Endodermal cell (in vitro differentiated cells): ENCODE data around the gene VANGL1. TPM values are rescaled to one million over a fixed set of nuclear protein-coding genes. Genes with fewer than 3 reads are reported as not detected.
"Not testable (repeated sequence)": the region's sequence is repeated elsewhere in the genome, so short reads cannot be mapped to it uniquely, and the experiment has no call there.

ENCODE experiments used
- DNase-seq: peaks from one replicate; pipeline ENCODE4 v3.0.0-alpha.2; 2017
- H3K27ac ChIP-seq: 2 replicates; pipeline ENCODE4 v1.5.1; 2013; ENCODE audit warnings: mild to moderate bottlenecking, low read depth, low read length, moderate library complexity
- H3K27me3 ChIP-seq: 2 replicates; pipeline ENCODE4 v1.6.1; 2013; ENCODE audit warnings: mild to moderate bottlenecking, low read length, moderate library complexity; ENCODE audit not compliant: insufficient read depth, control insufficient read depth, poor library complexity, severe bottlenecking
- H3K36me3 ChIP-seq: 2 replicates; pipeline ENCODE4 v1.7.0; 2013; ENCODE audit warnings: mild to moderate bottlenecking, low read length, moderate library complexity; ENCODE audit not compliant: control insufficient read depth, insufficient read depth
- H3K4me1 ChIP-seq: one replicate; pipeline ENCODE4 v1.7.0; 2013; ENCODE audit warnings: low read length; ENCODE audit not compliant: control insufficient read depth, insufficient read depth
- H3K4me3 ChIP-seq: 2 replicates; pipeline ENCODE4 v1.5.1; 2013; ENCODE audit warnings: mild to moderate bottlenecking, low read length, moderate library complexity
- H3K9ac ChIP-seq: 2 replicates; pipeline ENCODE4 v1.6.1; 2013; ENCODE audit warnings: mild to moderate bottlenecking, low read length, moderate library complexity; ENCODE audit not compliant: poor library complexity, severe bottlenecking; ENCODE audit errors: extremely low read depth
- H3K9me3 ChIP-seq: 2 replicates; pipeline ENCODE4 v1.6.1; 2013; ENCODE audit warnings: mild to moderate bottlenecking, low read length, moderate library complexity; ENCODE audit not compliant: control insufficient read depth
- H3K27ac Mint-ChIP-seq: 2 replicates; pipeline ENCODE4 v1.8.0; 2020; ENCODE audit warnings: mixed read lengths
- H3K27me3 Mint-ChIP-seq: 2 replicates; pipeline ENCODE4 v1.8.0; 2021; ENCODE audit warnings: mild to moderate bottlenecking, mixed read lengths; ENCODE audit not compliant: insufficient read depth
- H3K36me3 Mint-ChIP-seq: 2 replicates; pipeline ENCODE4 v1.8.0; 2020; ENCODE audit warnings: low read depth, mixed read lengths
- H3K4me1 Mint-ChIP-seq: 2 replicates; pipeline ENCODE4 v1.8.0; 2020; ENCODE audit warnings: mixed read lengths
- H3K4me3 Mint-ChIP-seq: 2 replicates; pipeline ENCODE4 v1.8.0; 2020; ENCODE audit warnings: mild to moderate bottlenecking, moderate library complexity, mixed read lengths
- H3K9me3 Mint-ChIP-seq: 2 replicates; pipeline ENCODE4 v1.8.0; 2020; ENCODE audit warnings: mild to moderate bottlenecking, mixed read lengths
- WGBS, 2 experiments: methylation state at CpG; one replicate each; pipeline versions ENCODE4 v1.1.5 to v1.1.7; 2013; ENCODE audit warnings: missing lambda C conversion rate in 2 of 2, mixed read lengths in 1 of 2; ENCODE audit not compliant: insufficient coverage in 1 of 2, insufficient read length in 1 of 2; 5-methylcytosine and 5-hydroxymethylcytosine counted together
- total RNA-seq, 2 donors: library from RNA; stranded (reverse); fragmentation: NEBNext Ultra II Directional in 1 of 2; extraction: Animal tissue kit (Norgen Biotek cat#: 25700) in 1 of 2; gene quantifications; 2 replicates in 1 of 2; 3 replicates in 1 of 2; pipeline ENCODE4 v1.2.1, GENCODE V29; 2021
- TF ChIP-seq, protein P1 (sequence below): fragments of 200-600 bp; sonication (generic); conservative IDR thresholded peaks from 2 replicates; pipeline ENCODE4 v1.5.0; 2021; ENCODE audit warnings: antibody characterized with exemption, mild to moderate bottlenecking

The VANGL1 gene
- total RNA-seq, 2 donors from 2014 or later: 47.2 to 66.4 TPM

DNA sequence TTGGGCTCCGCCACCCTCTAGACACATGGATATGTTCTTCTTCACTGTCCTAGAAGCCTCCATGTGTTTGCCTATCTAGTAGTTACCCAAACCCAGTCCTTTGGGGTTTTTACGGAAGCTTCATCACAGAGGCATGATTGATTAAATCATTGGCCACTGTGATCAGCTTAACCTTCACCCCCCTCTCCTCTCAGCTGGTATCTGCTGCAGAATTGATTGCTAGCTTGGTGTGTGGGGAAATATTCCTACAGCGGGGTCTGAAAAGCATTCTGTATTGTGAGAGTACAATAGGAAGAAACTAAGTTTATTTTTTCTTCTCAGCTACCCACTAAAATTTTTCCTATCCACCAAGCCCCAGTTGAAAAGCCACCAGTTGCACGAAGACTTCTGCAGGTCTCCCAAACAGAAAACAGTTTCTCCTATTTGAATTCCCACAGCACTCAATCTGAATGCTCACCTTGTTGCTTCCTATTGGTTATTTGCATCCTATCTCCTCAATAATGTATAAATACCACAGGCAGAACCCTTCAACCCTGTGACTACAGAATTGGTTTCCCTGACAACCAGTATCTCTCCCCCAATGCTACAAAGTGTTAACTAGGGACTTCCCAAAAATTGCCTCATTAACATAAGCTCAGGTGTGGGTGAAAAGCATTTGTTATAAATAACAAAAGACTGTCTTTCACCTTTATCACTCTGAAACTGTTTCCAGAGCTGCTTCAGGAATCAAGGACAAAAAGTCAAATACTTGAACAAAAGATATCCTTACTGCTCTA, 9.3 kb upstream of the VANGL1 start:
- peak overlapping the region; percentile 40 for H3K27ac Mint-ChIP-seq
- H3K27me3 Mint-ChIP-seq: no peaks in the 10 kb centered on the region
- WGBS, 2 experiments: 70 to 84% methylated on average over 3 of the region's 4 CpGs
- H3K9me3 ChIP-seq: peaks cover 47% of the 10 kb centered on the region
- H3K4me3 Mint-ChIP-seq: no peak overlapping the region
- DNase-seq: peak; percentile 59
- peaks cover 25% of the 10 kb centered on the region for H3K4me1 ChIP-seq
- H3K27ac ChIP-seq: no peak overlapping the region
- H3K27me3 ChIP-seq: no peaks in the 10 kb centered on the region
- H3K4me1 Mint-ChIP-seq: peaks cover 41% of the 10 kb centered on the region
- peak overlapping the region; percentile 72 for H3K4me3 ChIP-seq
- no peak overlapping the region for H3K9ac ChIP-seq
- H3K36me3 Mint-ChIP-seq: peaks cover 15% of the 10 kb centered on the region
- TF ChIP-seq, protein P1, sequence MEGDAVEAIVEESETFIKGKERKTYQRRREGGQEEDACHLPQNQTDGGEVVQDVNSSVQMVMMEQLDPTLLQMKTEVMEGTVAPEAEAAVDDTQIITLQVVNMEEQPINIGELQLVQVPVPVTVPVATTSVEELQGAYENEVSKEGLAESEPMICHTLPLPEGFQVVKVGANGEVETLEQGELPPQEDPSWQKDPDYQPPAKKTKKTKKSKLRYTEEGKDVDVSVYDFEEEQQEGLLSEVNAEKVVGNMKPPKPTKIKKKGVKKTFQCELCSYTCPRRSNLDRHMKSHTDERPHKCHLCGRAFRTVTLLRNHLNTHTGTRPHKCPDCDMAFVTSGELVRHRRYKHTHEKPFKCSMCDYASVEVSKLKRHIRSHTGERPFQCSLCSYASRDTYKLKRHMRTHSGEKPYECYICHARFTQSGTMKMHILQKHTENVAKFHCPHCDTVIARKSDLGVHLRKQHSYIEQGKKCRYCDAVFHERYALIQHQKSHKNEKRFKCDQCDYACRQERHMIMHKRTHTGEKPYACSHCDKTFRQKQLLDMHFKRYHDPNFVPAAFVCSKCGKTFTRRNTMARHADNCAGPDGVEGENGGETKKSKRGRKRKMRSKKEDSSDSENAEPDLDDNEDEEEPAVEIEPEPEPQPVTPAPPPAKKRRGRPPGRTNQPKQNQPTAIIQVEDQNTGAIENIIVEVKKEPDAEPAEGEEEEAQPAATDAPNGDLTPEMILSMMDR: no peak
- H3K9me3 Mint-ChIP-seq: peaks cover 51% of the 10 kb centered on the region
- no peaks in the 10 kb centered on the region for H3K36me3 ChIP-seq

DNA sequence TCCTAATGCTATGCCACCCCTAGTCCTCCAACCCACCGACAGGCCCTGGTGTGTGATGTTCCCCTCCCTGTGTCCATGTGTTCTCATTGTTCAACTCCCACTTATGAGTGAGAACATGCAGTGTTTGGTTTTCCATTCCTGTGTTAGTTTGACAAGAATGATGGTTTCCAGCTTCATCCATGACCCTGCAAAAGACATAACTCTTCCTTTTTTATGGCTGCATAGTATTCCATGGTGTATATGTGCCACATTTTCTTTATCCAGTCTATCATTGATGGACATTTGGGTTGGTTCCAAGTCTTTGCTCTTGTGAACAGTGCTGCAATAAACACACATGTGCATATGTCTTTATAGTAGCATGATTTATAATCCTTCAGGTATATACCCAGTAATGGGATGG, 8.2 kb upstream of the VANGL1 start:
- H3K27me3 ChIP-seq, H3K27ac Mint-ChIP-seq, H3K36me3 ChIP-seq, H3K4me3 Mint-ChIP-seq, H3K27me3 Mint-ChIP-seq, H3K27ac ChIP-seq, H3K9ac ChIP-seq, DNase-seq: not testable (repeated sequence)
- peaks cover 37% of the 10 kb centered on the region for H3K4me1 Mint-ChIP-seq
- peaks cover 54% of the 10 kb centered on the region for H3K9me3 Mint-ChIP-seq
- Histone ChIP-seq H3K4me1 (peaks cover 25% of the 10 kb centered on the region), H3K9me3 (peaks cover 47% of the 10 kb centered on the region), H3K4me3 (peak overlapping the region; percentile 72)
- peaks cover 24% of the 10 kb centered on the region for H3K36me3 Mint-ChIP-seq
- 100% methylated on average over 1 of the region's 1 CpG; no CpG with 5 or more reads in 1 of the 2 experiments for WGBS, 2 experiments

DNA sequence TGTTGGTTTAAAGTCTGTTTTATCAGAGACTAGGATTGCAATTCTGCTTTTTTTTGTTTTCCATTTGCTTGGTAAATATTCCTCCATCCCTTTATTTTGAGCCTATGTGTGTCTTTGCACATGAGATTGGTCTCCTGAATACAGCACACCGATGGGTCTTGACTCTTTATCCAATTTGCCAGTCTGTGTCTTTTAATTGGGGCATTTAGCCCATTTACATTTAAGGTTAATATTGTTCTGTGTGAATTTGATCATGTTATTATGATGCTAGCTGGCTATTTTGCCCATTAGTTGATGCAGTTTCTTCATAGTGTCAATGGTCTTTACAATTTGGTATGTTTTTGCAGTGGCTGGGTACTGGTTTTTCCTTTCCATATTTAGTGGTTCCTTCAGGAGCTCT, 4.5 kb upstream of the VANGL1 start:
- peaks cover 81% of the 10 kb centered on the region for H3K9me3 Mint-ChIP-seq

DNA sequence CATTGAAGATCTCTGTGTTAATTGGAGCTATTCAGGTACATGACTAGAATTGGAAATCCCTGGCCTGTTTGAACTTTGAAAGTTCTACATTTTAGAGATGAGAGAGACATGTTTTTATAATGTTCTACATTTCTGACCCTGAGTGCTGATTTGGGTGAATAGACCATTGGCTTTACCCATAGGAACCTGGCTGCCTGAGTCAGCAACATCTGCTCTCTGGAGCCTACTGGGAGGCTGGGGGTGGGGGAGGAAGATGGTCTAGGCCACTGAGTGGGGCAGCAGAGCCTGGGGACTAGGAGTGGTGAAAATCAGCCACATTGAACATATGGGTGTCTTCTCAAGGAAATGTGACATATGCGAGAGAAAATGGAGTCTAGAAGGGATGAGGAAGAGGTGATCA, 1.4 kb upstream of the VANGL1 start:
- peak overlapping the region; percentile 99 for H3K4me3 ChIP-seq
- Mint-ChIP-seq H3K36me3 (peaks cover 38% of the 10 kb centered on the region), H3K27me3 (no peaks in the 10 kb centered on the region), H3K4me3 (peak overlapping the region; percentile 94), H3K9me3 (peaks cover 59% of the 10 kb centered on the region), H3K27ac (no peak overlapping the region), H3K4me1 (peaks cover 31% of the 10 kb centered on the region)
- H3K27me3 ChIP-seq: no peaks in the 10 kb centered on the region
- peaks cover 57% of the 10 kb centered on the region for H3K9me3 ChIP-seq
- TF ChIP-seq, protein P1: no peak
- WGBS, 2 experiments: 97% methylated on average over 1 of the region's 1 CpG; no CpG with 5 or more reads in 1 of the 2 experiments
- H3K9ac ChIP-seq: no peak overlapping the region
- H3K36me3 ChIP-seq: peaks cover 14% of the 10 kb centered on the region
- peaks cover 6% of the 10 kb centered on the region for H3K4me1 ChIP-seq
- DNase-seq: peak; percentile 22
- no peak overlapping the region for H3K27ac ChIP-seq

More for the DNA sequence above, 4.5 kb upstream of the VANGL1 start:
- H3K27ac ChIP-seq, H3K4me3 ChIP-seq, H3K4me3 Mint-ChIP-seq, H3K36me3 ChIP-seq, H3K27ac Mint-ChIP-seq, H3K27me3 ChIP-seq, H3K9ac ChIP-seq, H3K27me3 Mint-ChIP-seq, H3K4me1 ChIP-seq, DNase-seq: not testable (repeated sequence)
- 100% methylated on average over 1 of the region's 1 CpG; no CpG with 5 or more reads in 1 of the 2 experiments for WGBS, 2 experiments
- peaks cover 15% of the 10 kb centered on the region for H3K4me1 Mint-ChIP-seq
- peaks cover 75% of the 10 kb centered on the region for H3K9me3 ChIP-seq
- peaks cover 30% of the 10 kb centered on the region for H3K36me3 Mint-ChIP-seq
